HFF-Myc (cell line): ENCODE results near the gene C3orf80.
A peak's percentile ranks its signal among the peaks of the same experiment; 100 is the strongest.

ENCODE experiments used
- DNase-seq: peaks from one replicate; pipeline ENCODE4 v3.0.0-alpha.2; 2011; ENCODE audit warnings: low read depth; ENCODE audit errors: extremely low read depth
- H3K4me3 ChIP-seq: replicated peaks from 2 replicates; pipeline ENCODE4 v1.5.1; 2011; ENCODE audit warnings: low read depth, mild to moderate bottlenecking, control low read depth, low read length
- TF ChIP-seq, protein P1 (sequence below): IDR thresholded peaks from 2 replicates; pipeline ENCODE4 v1.5.1; 2012; ENCODE audit warnings: mild to moderate bottlenecking, low read depth, low read length, control low read depth; ENCODE audit errors: missing control alignments

The C3orf80 gene

GRCh38 chr3:160210799-160211221 lies 14.4 kb upstream of the C3orf80 start:
- TF ChIP-seq, protein P1, sequence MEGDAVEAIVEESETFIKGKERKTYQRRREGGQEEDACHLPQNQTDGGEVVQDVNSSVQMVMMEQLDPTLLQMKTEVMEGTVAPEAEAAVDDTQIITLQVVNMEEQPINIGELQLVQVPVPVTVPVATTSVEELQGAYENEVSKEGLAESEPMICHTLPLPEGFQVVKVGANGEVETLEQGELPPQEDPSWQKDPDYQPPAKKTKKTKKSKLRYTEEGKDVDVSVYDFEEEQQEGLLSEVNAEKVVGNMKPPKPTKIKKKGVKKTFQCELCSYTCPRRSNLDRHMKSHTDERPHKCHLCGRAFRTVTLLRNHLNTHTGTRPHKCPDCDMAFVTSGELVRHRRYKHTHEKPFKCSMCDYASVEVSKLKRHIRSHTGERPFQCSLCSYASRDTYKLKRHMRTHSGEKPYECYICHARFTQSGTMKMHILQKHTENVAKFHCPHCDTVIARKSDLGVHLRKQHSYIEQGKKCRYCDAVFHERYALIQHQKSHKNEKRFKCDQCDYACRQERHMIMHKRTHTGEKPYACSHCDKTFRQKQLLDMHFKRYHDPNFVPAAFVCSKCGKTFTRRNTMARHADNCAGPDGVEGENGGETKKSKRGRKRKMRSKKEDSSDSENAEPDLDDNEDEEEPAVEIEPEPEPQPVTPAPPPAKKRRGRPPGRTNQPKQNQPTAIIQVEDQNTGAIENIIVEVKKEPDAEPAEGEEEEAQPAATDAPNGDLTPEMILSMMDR = peak; percentile 25
- no peak overlapping the region for H3K4me3 ChIP-seq
- no peak for DNase-seq

DNA sequence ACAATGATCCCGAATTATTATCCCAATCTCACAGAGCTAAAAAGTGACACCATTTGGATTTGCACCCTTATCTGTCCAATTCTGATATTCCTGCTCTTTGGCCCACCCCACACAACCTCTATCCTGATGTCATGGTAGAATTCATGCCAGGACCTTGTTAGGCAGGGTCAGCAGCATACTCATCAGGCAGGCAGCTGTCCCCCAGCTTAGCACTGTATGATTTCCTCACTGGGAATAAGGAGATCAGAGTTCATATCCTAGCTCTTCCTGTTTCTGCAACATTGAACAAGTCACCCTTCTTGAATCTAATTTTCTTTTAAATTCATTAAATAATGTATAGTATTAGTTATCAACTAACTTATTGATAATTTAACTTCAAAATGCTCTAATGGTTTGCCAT lies 12.0 kb upstream of the C3orf80 start:
- TF ChIP-seq, protein P1 = no peak
- no peak overlapping the region for H3K4me3 ChIP-seq
- no peak for DNase-seq

DNA sequence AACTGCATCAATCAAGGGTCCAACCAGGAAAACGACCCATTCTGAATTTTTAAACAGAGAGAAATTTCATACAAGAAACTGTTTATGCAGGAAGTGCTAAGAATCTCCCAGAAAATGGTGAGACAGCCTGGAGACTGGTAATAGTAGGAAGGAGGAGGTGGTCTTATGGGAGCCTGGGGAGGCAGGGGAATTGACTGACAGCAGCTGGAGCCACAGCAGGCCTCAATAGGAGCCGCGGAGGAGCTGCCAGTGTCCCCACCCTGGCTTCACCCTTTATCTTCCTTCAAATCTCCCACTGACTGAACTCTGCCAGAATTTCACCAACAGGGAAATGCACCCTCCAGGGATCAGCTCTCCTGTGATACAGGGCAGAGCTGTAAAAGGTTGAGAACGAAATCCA lies 7.5 kb upstream of the C3orf80 start:
- TF ChIP-seq, protein P1 = no peak
- no peak overlapping the region for H3K4me3 ChIP-seq
- DNase-seq = no peak

GRCh38 chr3:160218136-160218535 lies 7.1 kb upstream of the C3orf80 start:
- DNase-seq = no peak
- TF ChIP-seq, protein P1 = no peak
- no peak overlapping the region for H3K4me3 ChIP-seq

GRCh38 chr3:160220038-160220437 lies 5.2 kb upstream of the C3orf80 start:
- H3K4me3 ChIP-seq = no peak overlapping the region
- TF ChIP-seq, protein P1 = no peak
- no peak for DNase-seq

GRCh38 chr3:160221019-160221418 lies 4.2 kb upstream of the C3orf80 start:
- TF ChIP-seq, protein P1 = no peak
- no peak for DNase-seq
- H3K4me3 ChIP-seq = no peak overlapping the region

GRCh38 chr3:160224256-160224655 lies 966 bp upstream of the C3orf80 start:
- DNase-seq = no peak
- TF ChIP-seq, protein P1 = no peak
- H3K4me3 ChIP-seq = no peak overlapping the region
